WTC11 (cell line): ENCODE measurements around the gene DLGAP5. TPM values are rescaled to one million over a fixed set of nuclear protein-coding genes. Genes with fewer than 3 reads are reported as not detected.

Experiments used
- ATAC-seq: fragments of 200-7000 bp; cut with Tn5 transposase; 2 replicates; pipeline ENCODE4 v1.10.0; 2021; ENCODE audit warnings: mild to moderate bottlenecking, moderate library complexity
- CTCF ChIA-PET: fragments of 300-600 bp; sonication (Branson Sonifier 250); formaldehyde crosslinking; loops from one replicate; lab custom pipeline; 2021; ENCODE audit warnings: antibody characterized with exemption; lab: Charles Lee
- POLR2A ChIA-PET: fragments of 350-600 bp; sonication (Branson Sonifier 250); formaldehyde crosslinking; loops from one replicate; lab custom pipeline; 2021; ENCODE audit warnings: antibody characterized with exemption; lab: Charles Lee
- DNase-seq: peaks from one replicate; pipeline ENCODE4 v3.0.0; 2021; ENCODE audit warnings: low spot score
- H3K27ac Mint-ChIP-seq: 2 replicates; pipeline ENCODE4 v1.8.0; 2021; ENCODE audit warnings: mixed read lengths
- H3K27me3 Mint-ChIP-seq: 2 replicates; pipeline ENCODE4 v1.8.0; 2021; ENCODE audit warnings: low read depth, mild to moderate bottlenecking, moderate library complexity, mixed read lengths
- H3K36me3 Mint-ChIP-seq: 2 replicates; pipeline ENCODE4 v1.8.0; 2021; ENCODE audit warnings: mixed read lengths
- H3K4me1 Mint-ChIP-seq: 2 replicates; pipeline ENCODE4 v1.8.0; 2022; ENCODE audit warnings: mixed read lengths
- H3K4me3 Mint-ChIP-seq: 2 replicates; pipeline ENCODE4 v1.8.0; 2021; ENCODE audit warnings: mild to moderate bottlenecking, moderate library complexity, mixed read lengths
- H3K9me3 Mint-ChIP-seq: 2 replicates; pipeline ENCODE4 v1.8.0; 2021; ENCODE audit warnings: mixed read lengths
- AR ChIP-seq: fragments of 250-450 bp; sonication (Bioruptor Pico); IDR thresholded peaks from 2 replicates; pipeline ENCODE4 v1.9.0; 2021; ENCODE audit warnings: mild to moderate bottlenecking
- ATF3 ChIP-seq: sonication (generic); formaldehyde crosslinking; conservative IDR thresholded peaks from 2 replicates; pipeline ENCODE4 v1.8.1; 2022; ENCODE audit warnings: mild to moderate bottlenecking, missing genetic modification reagents
- ATF6 ChIP-seq: sonication (generic); formaldehyde crosslinking; IDR thresholded peaks from 2 replicates; pipeline ENCODE4 v1.8.1; 2023; ENCODE audit warnings: mild to moderate bottlenecking, missing genetic modification reagents
- CBFB ChIP-seq: sonication (generic); formaldehyde crosslinking; IDR thresholded peaks from 2 replicates; pipeline ENCODE4 v1.8.1; 2022; ENCODE audit warnings: mild to moderate bottlenecking, low read depth, missing genetic modification reagents
- CDX4 ChIP-seq: fragments of 250-450 bp; sonication (Bioruptor Pico); IDR thresholded peaks from 2 replicates; pipeline ENCODE4 v1.9.0; 2021; ENCODE audit warnings: moderate library complexity, mild to moderate bottlenecking, inconsistent platforms, borderline replicate concordance
- ELF4 ChIP-seq: sonication (generic); formaldehyde crosslinking; IDR thresholded peaks from 2 replicates; pipeline ENCODE4 v1.8.1; 2022; ENCODE audit warnings: low read depth, mild to moderate bottlenecking, moderate library complexity, missing genetic modification reagents
- ERG ChIP-seq: fragments of 250-450 bp; sonication (Bioruptor Pico); IDR thresholded peaks from 2 replicates; pipeline ENCODE4 v1.8.0; 2021; ENCODE audit warnings: mild to moderate bottlenecking
- FOXP1 ChIP-seq: sonication (generic); formaldehyde crosslinking; IDR thresholded peaks from 2 replicates; pipeline ENCODE4 v1.8.0; 2022; ENCODE audit warnings: missing genetic modification reagents, mild to moderate bottlenecking, moderate library complexity, borderline replicate concordance
- HMGXB4 ChIP-seq: sonication (generic); formaldehyde crosslinking; IDR thresholded peaks from 2 replicates; pipeline ENCODE4 v1.8.1; 2023; ENCODE audit warnings: mild to moderate bottlenecking, moderate library complexity, missing genetic modification reagents
- MLX ChIP-seq: sonication (generic); formaldehyde crosslinking; IDR thresholded peaks from 2 replicates; pipeline ENCODE4 v1.8.1; 2023; ENCODE audit warnings: mild to moderate bottlenecking, missing genetic modification reagents, moderate library complexity
- NR3C1 ChIP-seq: sonication (generic); formaldehyde crosslinking; conservative IDR thresholded peaks from 2 replicates; pipeline ENCODE4 v1.8.1; 2023; ENCODE audit warnings: low read depth, mild to moderate bottlenecking, missing genetic modification reagents
- OVOL2 ChIP-seq: fragments of 250-450 bp; sonication (Bioruptor Pico); IDR thresholded peaks from 2 replicates; pipeline ENCODE4 v1.9.0; 2021; ENCODE audit warnings: mild to moderate bottlenecking, borderline replicate concordance
- SMAD4 ChIP-seq: sonication (generic); formaldehyde crosslinking; IDR thresholded peaks from 2 replicates; pipeline ENCODE4 v1.8.0; 2022; ENCODE audit warnings: mild to moderate bottlenecking, missing genetic modification reagents
- SOX15 ChIP-seq: fragments of 250-450 bp; sonication (Bioruptor Pico); IDR thresholded peaks from 2 replicates; pipeline ENCODE4 v1.9.0; 2021; ENCODE audit warnings: mild to moderate bottlenecking
- SP1 ChIP-seq: sonication (generic); formaldehyde crosslinking; conservative IDR thresholded peaks from 2 replicates; pipeline ENCODE4 v1.8.1; 2022; ENCODE audit warnings: missing genetic modification reagents
- STAT6 ChIP-seq: sonication (generic); formaldehyde crosslinking; conservative IDR thresholded peaks from 2 replicates; pipeline ENCODE4 v1.8.1; 2023; ENCODE audit warnings: mild to moderate bottlenecking, low read depth, missing genetic modification reagents, moderate library complexity
- ZBTB43 ChIP-seq: sonication (generic); formaldehyde crosslinking; IDR thresholded peaks from 2 replicates; pipeline ENCODE4 v1.8.1; 2023; ENCODE audit warnings: mild to moderate bottlenecking, missing genetic modification reagents
- ZNF423 ChIP-seq: fragments of 250-450 bp; sonication (Bioruptor Pico); IDR thresholded peaks from 2 replicates; pipeline ENCODE4 v2.1.2; 2022; ENCODE audit warnings: mild to moderate bottlenecking, moderate library complexity
- ZSCAN18 ChIP-seq: fragments of 250-450 bp; sonication (Bioruptor Pico); IDR thresholded peaks from 2 replicates; pipeline ENCODE4 v2.1.2; 2022; ENCODE audit warnings: mild to moderate bottlenecking, moderate library complexity
- total RNA-seq: library from RNA; stranded (reverse); gene quantifications from 3 replicates; pipeline ENCODE4 v1.2.3, GENCODE V29; 2021

The DLGAP5 gene
- total RNA-seq, 1 experiment from 2014 or later = 141 TPM

GRCh38 chr14:55233591-55233990 lies 42.2 kb upstream of the DLGAP5 start (continued):
- TF ChIP-seq ATF3 (CRISPR knock-in tag) (no peak), ATF6 (CRISPR knock-in tag) (no peak), ZNF423 (CRISPR knock-in tag) (no peak), SOX15 (CRISPR knock-in tag) (no peak)

GRCh38 chr14:55228261-55228660 lies 36.9 kb upstream of the DLGAP5 start:
- Mint-ChIP-seq H3K9me3 (peaks cover 26% of the 10 kb centered on the region), H3K4me1 (no peaks in the 10 kb centered on the region), H3K27ac (no peak overlapping the region), H3K4me3 (no peak overlapping the region), H3K27me3 (no peaks in the 10 kb centered on the region), H3K36me3 (no peaks in the 10 kb centered on the region)
- POLR2A ChIA-PET = no interaction called here
- TF ChIP-seq AR (CRISPR knock-in tag) = no peak
- TF ChIP-seq MLX (CRISPR knock-in tag) = no peak
- no peak for TF ChIP-seq ZSCAN18 (CRISPR knock-in tag)
- TF ChIP-seq NR3C1 (CRISPR knock-in tag) = no peak
- TF ChIP-seq HMGXB4 (CRISPR knock-in tag) = no peak
- TF ChIP-seq CBFB (CRISPR knock-in tag) = no peak
- TF ChIP-seq CDX4 (CRISPR knock-in tag) = no peak
- no peak for TF ChIP-seq ZBTB43 (CRISPR knock-in tag)
- no peak for TF ChIP-seq SP1 (CRISPR knock-in tag)
- TF ChIP-seq SMAD4 = no peak
- TF ChIP-seq ELF4 (CRISPR knock-in tag) = no peak
- no peak for TF ChIP-seq FOXP1 (CRISPR knock-in tag)
- TF ChIP-seq OVOL2 (CRISPR knock-in tag) = no peak
- no peak for TF ChIP-seq ERG
- TF ChIP-seq STAT6 (CRISPR knock-in tag) = no peak
- CTCF ChIA-PET = no interaction called here
- no peak for ATAC-seq
- no peak for DNase-seq
